ENCODE results near the gene CDHR1.

DNA sequence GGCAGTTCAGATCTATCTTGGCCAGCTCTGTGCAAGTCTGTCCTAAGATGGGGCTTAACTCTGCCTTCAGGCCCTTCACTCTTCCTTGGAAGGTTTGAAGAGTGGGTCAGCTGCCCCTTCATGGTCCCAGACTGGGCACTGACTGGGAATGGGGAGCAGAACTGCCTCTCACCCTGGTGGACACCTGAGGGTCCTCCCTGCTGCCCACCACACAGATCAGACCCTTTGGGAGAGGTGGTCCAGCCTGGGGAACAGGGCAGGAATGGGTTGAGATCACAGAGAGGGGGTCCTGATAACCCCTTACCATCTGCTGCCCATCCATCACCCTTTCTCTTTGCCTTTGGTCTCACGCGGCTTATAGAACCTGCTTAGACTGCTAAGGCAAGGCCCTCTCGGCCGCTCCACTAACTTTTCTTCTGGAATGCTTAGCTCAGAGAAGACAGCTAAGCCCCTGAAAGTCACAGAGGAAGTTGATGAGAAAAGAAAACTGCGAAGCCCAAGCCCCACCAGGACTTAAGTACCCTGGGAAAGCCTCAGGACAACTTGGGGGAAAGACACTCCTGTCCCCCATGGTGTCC, 402 bp upstream of the CDHR1 start:
- TF ChIP-seq POLR2AphosphoS5 (IDR thresholded peaks at IDR 0.05) (no peak), POLR2A (IDR thresholded peaks at IDR 0.05) (no peak)

Measured in spleen (tissue), 3 donors.